Activated gamma-delta T cell (primary cell): ENCODE measurements around the gene HMGCS1.
"Not testable (repeated sequence)": the region's sequence is repeated elsewhere in the genome, so short reads cannot be mapped to it uniquely, and the experiment has no call there.

Experiments used
- DNase-seq: peaks from one replicate; lab custom pipeline; 2025; lab: John Stamatoyannopoulos, UW

Gene HMGCS1

DNA sequence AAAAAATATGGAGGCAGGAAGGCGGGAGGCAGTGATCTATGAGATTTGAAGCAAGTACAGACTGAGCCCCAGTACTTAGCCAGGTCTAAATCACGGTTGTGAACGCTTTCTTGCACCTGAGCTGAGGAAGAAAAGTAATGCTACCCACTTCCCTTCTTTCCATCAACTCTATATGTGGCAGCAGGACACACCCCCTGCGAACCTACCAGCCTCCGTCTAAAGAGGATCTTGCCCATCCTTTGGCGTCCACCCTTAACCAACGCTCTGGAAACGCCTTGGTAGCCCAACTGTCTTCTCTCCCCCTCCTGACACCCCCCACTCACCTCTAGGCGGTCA is 545 bp downstream of the HMGCS1 start:
- no peak for DNase-seq

- no peak for DNase-seq
Measured at GRCh38 chr5:43312076-43312661, 1.0 kb downstream of the HMGCS1 start.

- no peak for DNase-seq
Measured at GRCh38 chr5:43309637-43310036, 3.6 kb downstream of the HMGCS1 start.

DNA sequence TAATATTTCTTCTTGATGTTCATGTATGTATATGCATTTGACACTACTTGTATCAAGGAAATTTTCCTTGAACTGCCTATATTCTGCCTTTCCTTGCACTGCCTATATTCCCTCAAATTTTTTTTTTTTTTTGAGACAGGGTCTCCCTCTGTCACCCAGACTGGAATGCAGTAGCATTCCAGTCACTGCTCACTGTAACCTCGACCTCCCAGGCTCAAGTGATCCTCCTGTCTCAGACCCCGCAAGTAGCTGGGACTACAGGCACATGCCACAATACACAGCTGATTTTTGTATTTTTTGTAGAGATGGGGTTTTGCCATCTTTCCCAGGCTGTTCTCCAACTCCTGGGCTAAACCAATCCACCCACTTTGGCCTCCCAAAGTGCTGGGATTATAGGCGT is 4.1 kb downstream of the HMGCS1 start:
- DNase-seq: no peak

GRCh38 chr5:43306954-43307353 is 6.3 kb downstream of the HMGCS1 start:
- not testable (repeated sequence) for DNase-seq

GRCh38 chr5:43305948-43306565 is 7.2 kb downstream of the HMGCS1 start:
- no peak for DNase-seq

- no peak for DNase-seq
Measured at GRCh38 chr5:43304525-43304924, 8.7 kb downstream of the HMGCS1 start.

GRCh38 chr5:43303242-43303641 is 10.0 kb downstream of the HMGCS1 start:
- DNase-seq: no peak

GRCh38 chr5:43302481-43302880 is 10.7 kb downstream of the HMGCS1 start:
- DNase-seq: no peak

- DNase-seq: no peak
Measured at GRCh38 chr5:43301653-43302091, 11.5 kb downstream of the HMGCS1 start.

DNA sequence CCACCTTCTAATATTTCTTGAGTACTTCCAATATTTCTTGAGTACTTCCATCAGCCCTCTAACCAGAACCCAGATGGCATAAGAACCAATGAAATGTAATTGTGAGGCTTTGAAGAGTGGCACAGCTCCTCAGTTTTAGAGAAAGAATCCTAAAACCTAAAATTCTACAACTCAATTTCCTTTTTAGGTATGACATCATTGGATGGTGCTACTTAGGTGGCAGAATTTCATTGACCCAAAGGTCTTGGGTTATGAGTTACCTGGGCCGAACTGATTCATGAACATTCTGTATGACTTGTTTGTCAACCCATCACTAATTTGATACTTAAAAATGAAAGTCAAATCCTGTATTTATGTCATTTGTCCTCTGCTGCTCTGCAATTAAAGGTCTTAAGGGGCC is 13.1 kb downstream of the HMGCS1 start:
- no peak for DNase-seq

- no peak for DNase-seq
Measured at GRCh38 chr5:43298443-43298842, 14.8 kb downstream of the HMGCS1 start.

GRCh38 chr5:43296835-43297234 is 16.4 kb downstream of the HMGCS1 start:
- no peak for DNase-seq

DNA sequence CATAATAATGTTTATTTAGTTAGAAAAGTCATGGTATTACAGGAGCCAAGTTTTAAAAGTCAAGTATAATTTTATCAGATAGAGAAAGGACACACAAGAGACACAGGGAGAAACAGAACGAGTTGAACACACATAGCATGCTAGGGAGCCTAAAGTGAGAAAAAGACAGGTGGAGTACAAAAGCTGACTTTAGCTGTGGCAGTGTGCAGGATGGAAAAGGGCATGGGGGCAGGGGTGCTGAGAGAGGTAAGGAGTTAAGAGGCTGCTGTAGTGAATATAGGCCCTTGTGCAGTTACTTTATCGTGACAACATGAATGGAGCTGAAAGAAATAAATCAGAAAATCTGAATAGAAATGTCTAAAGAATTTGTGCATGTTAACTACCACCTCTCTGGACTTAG is 18.0 kb downstream of the HMGCS1 start:
- no peak for DNase-seq

- DNase-seq: no peak
Measured at GRCh38 chr5:43294226-43294625, 19.0 kb downstream of the HMGCS1 start.

DNA sequence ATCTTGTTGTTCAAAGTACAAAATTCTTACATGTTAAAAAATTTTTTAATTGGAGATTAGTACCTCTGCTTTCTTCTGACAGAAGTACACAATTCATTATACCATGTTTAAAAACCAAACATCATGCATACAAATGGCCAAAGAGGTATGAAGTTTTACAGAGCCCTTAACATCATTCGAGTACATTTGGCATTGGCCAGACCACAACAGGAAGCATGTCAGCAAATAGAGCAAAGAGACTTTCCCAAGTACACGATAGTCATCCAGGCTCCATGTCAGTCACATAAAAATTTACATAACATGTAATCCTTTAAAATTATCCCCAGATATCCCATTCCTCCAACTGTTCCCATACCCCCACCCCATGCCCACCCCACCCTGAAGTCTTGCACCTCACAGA is 22.5 kb downstream of the HMGCS1 start:
- no peak for DNase-seq

DNA sequence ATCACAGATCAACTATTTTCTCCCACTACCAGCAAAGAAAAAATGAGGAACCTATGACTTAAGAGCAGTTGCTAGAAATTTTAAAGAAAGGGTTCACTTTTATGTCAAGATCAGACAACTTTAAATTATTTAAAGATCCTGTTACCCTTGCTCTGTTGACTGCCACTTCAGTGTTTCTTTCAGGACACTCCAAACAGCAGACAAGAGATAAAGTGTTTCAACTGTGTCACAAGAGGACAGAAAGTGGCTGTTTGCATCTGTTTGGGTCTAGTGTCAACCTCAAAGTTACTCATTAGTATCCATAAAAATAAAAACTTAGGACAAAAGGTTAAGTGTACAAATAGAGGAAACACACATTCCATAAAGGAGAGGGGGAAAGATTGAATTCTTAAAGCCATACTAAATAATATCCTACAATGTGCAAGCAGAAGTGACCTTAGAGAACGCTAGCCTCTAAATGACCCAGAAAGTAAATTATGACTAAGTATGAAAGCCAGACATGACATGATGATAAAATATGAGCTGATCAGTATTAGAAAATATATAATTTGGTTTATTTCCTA is 24.9 kb downstream of the HMGCS1 start:
- no peak for DNase-seq

DNA sequence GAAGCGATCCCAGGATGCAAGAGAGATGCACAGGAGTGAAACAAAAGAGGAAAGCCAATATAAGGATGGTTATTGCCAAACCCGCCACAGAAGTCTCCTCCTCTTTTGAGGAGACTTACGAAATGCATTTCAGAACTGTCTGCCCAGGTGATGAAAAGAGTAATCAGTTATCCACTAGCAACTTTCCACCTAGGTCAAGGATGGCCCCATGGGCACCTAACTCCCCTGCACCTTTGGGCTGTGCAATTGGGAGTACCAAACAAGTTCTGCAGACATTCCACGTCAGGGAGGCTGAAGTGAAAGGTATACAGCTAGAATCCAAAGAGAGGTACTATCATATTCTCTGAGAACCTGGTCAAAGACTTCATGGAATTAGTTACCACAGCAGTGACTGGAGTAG is 25.7 kb downstream of the HMGCS1 start:
- DNase-seq: no peak

GRCh38 chr5:43286623-43287022 is 26.6 kb downstream of the HMGCS1 start:
- DNase-seq: no peak

GRCh38 chr5:43281840-43282658 is 31.2 kb downstream of the HMGCS1 start:
- no peak for DNase-seq

DNA sequence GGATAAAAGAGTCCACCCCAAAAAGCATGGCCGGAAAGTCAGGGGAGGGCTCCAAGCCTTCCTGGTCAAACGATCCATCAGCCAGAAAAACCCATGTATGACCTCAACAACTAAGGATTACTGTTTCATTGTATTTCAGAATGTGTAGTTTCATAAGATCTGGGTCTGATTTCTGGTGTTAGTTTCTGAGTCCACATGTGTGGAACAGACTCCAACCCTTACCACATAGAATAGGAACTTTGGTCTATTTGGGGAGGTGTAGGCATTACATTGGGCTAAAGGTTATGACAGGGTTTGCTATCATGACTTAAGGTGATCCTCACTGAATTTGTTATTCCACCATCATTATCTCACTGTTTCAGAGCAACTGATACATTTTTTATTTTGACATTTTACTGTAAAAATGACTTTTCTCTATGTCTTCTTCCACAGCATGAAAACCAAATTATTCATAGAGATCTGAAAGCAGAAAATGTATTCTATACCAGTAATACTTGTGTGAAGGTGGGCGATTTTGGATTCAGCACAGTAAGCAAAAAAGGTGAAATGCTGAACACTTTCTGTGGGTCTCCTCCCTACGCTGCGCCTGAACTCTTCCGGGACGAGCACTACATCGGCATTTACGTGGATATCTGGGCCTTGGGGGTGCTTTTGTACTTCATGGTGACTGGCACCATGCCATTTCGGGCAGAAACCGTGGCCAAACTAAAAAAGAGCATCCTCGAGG is 33.5 kb downstream of the HMGCS1 start:
- no peak for DNase-seq

GRCh38 chr5:43275391-43275790 is 37.8 kb downstream of the HMGCS1 start:
- DNase-seq: no peak
